CD4-positive, alpha-beta T cell (primary cell): ENCODE results near the gene NUMA1. TPM values are rescaled to one million over a fixed set of nuclear protein-coding genes. Genes with fewer than 3 reads are reported as not detected.
A peak's percentile ranks its signal among the peaks of the same experiment; 100 is the strongest.

Experiments used
- ATAC-seq: fragments of 200-7000 bp; cut with Tn5 transposase; one replicate; pipeline ENCODE4 v1.10.0; 2022; ENCODE audit warnings: mild to moderate bottlenecking; ENCODE audit not compliant: poor library complexity
- CTCF ChIA-PET: fragments of 350-600 bp; sonication (Branson Sonifier 250); formaldehyde crosslinking; loops from one replicate; lab custom pipeline; 2021; ENCODE audit warnings: antibody characterized with exemption, inconsistent platforms; lab: Charles Lee
- POLR2A ChIA-PET: fragments of 350-600 bp; sonication (Branson Sonifier 250); formaldehyde crosslinking; loops from one replicate; lab custom pipeline; 2021; ENCODE audit warnings: antibody characterized with exemption, inconsistent platforms; lab: Charles Lee
- DNase-seq, 14 experiments: peaks; one replicate each; pipeline ENCODE4 v3.0.0-alpha.2; 2013 to 2020; ENCODE audit warnings: mixed read lengths in 2 of 14
- H3K27ac ChIP-seq, 2 donors: one replicate each; pipeline versions ENCODE4 v1.5.1 to v1.7.0; 2013; ENCODE audit warnings: low read length in 2 of 2, low read depth in 1 of 2, mild to moderate bottlenecking in 1 of 2
- H3K27me3 ChIP-seq, 2 experiments: 1 replicate in 1 of 2; 2 replicates in 1 of 2; pipeline versions ENCODE4 v1.6.1 to v1.7.0; 2013; ENCODE audit warnings: low read length in 2 of 2, control low read depth in 1 of 2, mild to moderate bottlenecking in 1 of 2, moderate library complexity in 1 of 2; ENCODE audit not compliant: insufficient read depth in 2 of 2, control insufficient read depth in 1 of 2
- H3K36me3 ChIP-seq: one replicate; pipeline ENCODE4 v1.6.1; 2013; ENCODE audit warnings: low read length, control low read depth; ENCODE audit not compliant: insufficient read depth
- H3K4me1 ChIP-seq: one replicate; pipeline ENCODE4 v1.6.1; 2013; ENCODE audit warnings: low read length, control low read depth; ENCODE audit not compliant: insufficient read depth
- H3K4me3 ChIP-seq: one replicate; pipeline ENCODE4 v1.5.1; 2013; ENCODE audit warnings: mild to moderate bottlenecking, low read length, moderate library complexity
- H3K9me3 ChIP-seq, 2 experiments: 1 replicate in 1 of 2; 2 replicates in 1 of 2; pipeline versions ENCODE4 v1.6.1 to v1.7.0; 2013; ENCODE audit warnings: low read length in 2 of 2, mild to moderate bottlenecking in 2 of 2, control low read depth in 1 of 2, moderate library complexity in 1 of 2; ENCODE audit not compliant: control insufficient read depth in 1 of 2, insufficient read depth in 1 of 2
- H3K27ac Mint-ChIP-seq: one replicate; pipeline ENCODE4 v1.8.0; 2020; ENCODE audit warnings: mixed read lengths
- H3K27me3 Mint-ChIP-seq: one replicate; pipeline ENCODE4 v1.8.0; 2021; ENCODE audit warnings: mixed read lengths
- H3K36me3 Mint-ChIP-seq: one replicate; pipeline ENCODE4 v1.8.0; 2021; ENCODE audit warnings: low read depth, mixed read lengths
- H3K4me1 Mint-ChIP-seq: one replicate; pipeline ENCODE4 v1.8.0; 2021; ENCODE audit warnings: low read depth, mixed read lengths
- H3K4me3 Mint-ChIP-seq: one replicate; pipeline ENCODE4 v1.8.0; 2020; ENCODE audit warnings: mild to moderate bottlenecking, mixed read lengths
- H3K9me3 Mint-ChIP-seq: one replicate; pipeline ENCODE4 v1.8.0; 2020; ENCODE audit warnings: mixed read lengths
- CTCF ChIP-seq: fragments of 200-600 bp; IDR thresholded peaks from one replicate; pipeline ENCODE4 v1.8.0; 2022; ENCODE audit warnings: antibody characterized with exemption, mild to moderate bottlenecking
- intact Hi-C, 2 experiments: fragments of 100-400 bp; cut with DNase I in 1 of 2; cut with micrococcal nuclease in 1 of 2; formaldehyde crosslinking; loops; one replicate each; pipeline versions ENCODE4 v1.15.1 to v1.9.0; 2023 to 2025; cut with DNase I, micrococcal nuclease
- total RNA-seq, 174 experiments: library from RNA in 2 of 174; stranded (reverse) in 2 of 174; gene quantifications; one replicate each; pipeline ENCODE4 v1.2.3 and lab custom pipeline; 2021 to 2026

Gene NUMA1
- total RNA-seq, 2 experiments from 2014 or later: 191 to 197 TPM

DNA sequence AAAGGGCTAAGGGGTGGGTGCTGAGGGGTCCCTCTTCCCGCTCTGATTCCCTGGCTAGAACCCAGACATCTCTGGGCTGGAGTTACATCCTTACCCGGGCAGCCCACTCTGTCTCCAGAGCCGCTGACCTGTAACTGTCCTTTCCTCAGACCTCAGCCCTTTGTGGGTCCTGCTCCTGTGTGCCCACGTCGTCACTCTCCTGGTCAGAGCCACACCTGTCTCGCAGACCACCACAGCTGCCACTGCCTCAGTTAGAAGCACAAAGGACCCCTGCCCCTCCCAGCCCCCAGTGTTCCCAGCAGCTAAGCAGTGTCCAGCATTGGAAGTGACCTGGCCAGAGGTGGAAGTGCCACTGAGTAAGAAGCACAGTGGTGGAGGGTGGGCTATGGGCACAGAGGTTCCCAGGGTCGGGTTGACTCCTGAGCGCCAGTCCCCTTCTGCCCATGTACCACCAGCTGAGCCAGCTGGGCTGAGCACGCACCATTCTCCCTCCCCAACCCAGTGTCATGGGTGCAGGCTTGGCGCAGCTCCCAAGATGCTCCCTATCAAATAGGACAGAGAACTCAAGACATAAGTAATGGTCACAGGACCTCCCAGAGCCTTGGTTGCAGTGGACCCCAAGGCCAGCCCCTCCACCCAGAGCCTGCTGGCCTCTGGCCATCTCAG is 80.0 kb downstream of the NUMA1 start:
- Mint-ChIP-seq H3K9me3 (no peaks in the 10 kb centered on the region), H3K36me3 (peaks cover 55% of the 10 kb centered on the region), H3K4me3 (no peak overlapping the region), H3K27ac (peak overlapping the region; percentile 96), H3K4me1 (peaks cover 39% of the 10 kb centered on the region), H3K27me3 (no peaks in the 10 kb centered on the region)
- POLR2A ChIA-PET: interaction anchor here (0.9 to 2.2 kb wide), 3 partner anchors 8 to 40 kb away, joined by 3 to 15 read pairs (median 5); no protein-coding TSS in a partner anchor
- ATAC-seq: no peak
- Histone ChIP-seq H3K27ac (no peak overlapping the region), H3K36me3 (peaks cover 43% of the 10 kb centered on the region), H3K4me1 (peaks cover 34% of the 10 kb centered on the region), H3K27me3 (no peaks in the 10 kb centered on the region), H3K4me3 (no peak overlapping the region), H3K9me3 (no peaks in the 10 kb centered on the region)
- DNase-seq: no peak
- intact Hi-C loops: no loop called here
- CTCF ChIA-PET: interaction anchor here (0.9 kb wide), 1 partner anchor 25 kb away, joined by 3 read pairs; no protein-coding TSS in a partner anchor
- no peak for TF ChIP-seq CTCF

GRCh38 chr11:71999798-72000197 is 80.5 kb downstream of the NUMA1 start:
- Histone ChIP-seq H3K4me3 (peak overlapping the region; percentile 56), H3K4me1 (peaks cover 34% of the 10 kb centered on the region), H3K27me3 (no peaks in the 10 kb centered on the region), H3K36me3 (peaks cover 37% of the 10 kb centered on the region), H3K9me3 (no peaks in the 10 kb centered on the region), H3K27ac (peak overlapping the region; percentile 65 to 85)
- Mint-ChIP-seq H3K27me3 (no peaks in the 10 kb centered on the region), H3K4me3 (peak overlapping the region; percentile 91), H3K36me3 (peaks cover 50% of the 10 kb centered on the region), H3K9me3 (no peaks in the 10 kb centered on the region), H3K27ac (peak overlapping the region; percentile 96), H3K4me1 (peaks cover 39% of the 10 kb centered on the region)
- no peak for DNase-seq
- intact Hi-C loops: no loop called here
- no peak for TF ChIP-seq CTCF
- ChIA-PET CTCF (interaction anchor here (0.9 kb wide), 1 partner anchor 25 kb away, joined by 3 read pairs; no protein-coding TSS in a partner anchor), POLR2A (interaction anchor here (1.5 to 2.2 kb wide), 2 partner anchors 8 to 41 kb away, joined by 5 to 15 read pairs; no protein-coding TSS in a partner anchor)
- no peak for ATAC-seq

GRCh38 chr11:71999362-71999761 is 81.0 kb downstream of the NUMA1 start:
- Histone ChIP-seq H3K36me3 (peaks cover 33% of the 10 kb centered on the region), H3K27ac (peak overlapping the region; percentile 65 to 85), H3K27me3 (no peaks in the 10 kb centered on the region), H3K4me3 (peak overlapping the region; percentile 56), H3K9me3 (no peaks in the 10 kb centered on the region), H3K4me1 (peaks cover 34% of the 10 kb centered on the region)
- Mint-ChIP-seq H3K4me1 (peaks cover 39% of the 10 kb centered on the region), H3K9me3 (no peaks in the 10 kb centered on the region), H3K36me3 (peaks cover 45% of the 10 kb centered on the region), H3K4me3 (peak overlapping the region; percentile 91), H3K27ac (peak overlapping the region; percentile 96), H3K27me3 (no peaks in the 10 kb centered on the region)
- CTCF ChIA-PET: interaction anchor here (0.9 kb wide), 1 partner anchor 26 kb away, joined by 3 read pairs; no protein-coding TSS in a partner anchor
- no peak for TF ChIP-seq CTCF
- DNase-seq (no peak), ATAC-seq (no peak)
- intact Hi-C loops: no loop called here
- POLR2A ChIA-PET: interaction anchor here (1.1 to 2.2 kb wide), 3 partner anchors 9 to 41 kb away, joined by 4 to 15 read pairs (median 5); no protein-coding TSS in a partner anchor
